B cell (primary cell): ENCODE results near the gene CORO1C.
"Not testable (repeated sequence)": the region's sequence is repeated elsewhere in the genome, so short reads cannot be mapped to it uniquely, and the experiment has no call there.

Source experiments
- EZH2 ChIP-seq: IDR thresholded peaks from 2 replicates; pipeline ENCODE4 v1.6.1; 2012; ENCODE audit warnings: borderline replicate concordance, low read depth, mild to moderate bottlenecking, moderate library complexity, low read length; ENCODE audit not compliant: insufficient read depth, poor library complexity, severe bottlenecking
- TF ChIP-seq, protein P1 (sequence below): fragments of 200-600 bp; IDR thresholded peaks from one replicate; pipeline ENCODE4 v1.8.0; 2022; ENCODE audit warnings: antibody characterized with exemption, mild to moderate bottlenecking

GRCh38 chr12:108656247-108656646 is 75.1 kb downstream of the CORO1C start:
- TF ChIP-seq, protein P1, sequence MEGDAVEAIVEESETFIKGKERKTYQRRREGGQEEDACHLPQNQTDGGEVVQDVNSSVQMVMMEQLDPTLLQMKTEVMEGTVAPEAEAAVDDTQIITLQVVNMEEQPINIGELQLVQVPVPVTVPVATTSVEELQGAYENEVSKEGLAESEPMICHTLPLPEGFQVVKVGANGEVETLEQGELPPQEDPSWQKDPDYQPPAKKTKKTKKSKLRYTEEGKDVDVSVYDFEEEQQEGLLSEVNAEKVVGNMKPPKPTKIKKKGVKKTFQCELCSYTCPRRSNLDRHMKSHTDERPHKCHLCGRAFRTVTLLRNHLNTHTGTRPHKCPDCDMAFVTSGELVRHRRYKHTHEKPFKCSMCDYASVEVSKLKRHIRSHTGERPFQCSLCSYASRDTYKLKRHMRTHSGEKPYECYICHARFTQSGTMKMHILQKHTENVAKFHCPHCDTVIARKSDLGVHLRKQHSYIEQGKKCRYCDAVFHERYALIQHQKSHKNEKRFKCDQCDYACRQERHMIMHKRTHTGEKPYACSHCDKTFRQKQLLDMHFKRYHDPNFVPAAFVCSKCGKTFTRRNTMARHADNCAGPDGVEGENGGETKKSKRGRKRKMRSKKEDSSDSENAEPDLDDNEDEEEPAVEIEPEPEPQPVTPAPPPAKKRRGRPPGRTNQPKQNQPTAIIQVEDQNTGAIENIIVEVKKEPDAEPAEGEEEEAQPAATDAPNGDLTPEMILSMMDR: not testable (repeated sequence)
- not testable (repeated sequence) for TF ChIP-seq EZH2
